ENCODE data around the gene CYB561. TPM values are rescaled to one million over a fixed set of nuclear protein-coding genes. Genes with fewer than 3 reads are reported as not detected.

CYB561 gene
- total and polyA plus RNA-seq, 2 experiments from 2014 or later, result 13.7 to 30.9 TPM

- H3K27me3 ChIP-seq (ENCODE audit: insufficient read depth), result no peaks in the 10 kb centered on the region
- no peaks in the 10 kb centered on the region; the same call in 1 of the 2 replicates for H4K20me1 ChIP-seq (replicated peaks; ENCODE audit: insufficient read depth)
- Mint-ChIP-seq H3K9me3 (no peaks in the 10 kb centered on the region), H3K27me3 (ENCODE audit: insufficient read depth, low read depth, poor library complexity) (peaks cover 7% of the 10 kb centered on the region), H3K27ac (no peak overlapping the region; the same call in 1 of the 2 replicates), H3K4me3 (no peak overlapping the region), H3K4me1 (peaks cover 36% of the 10 kb centered on the region), H3K36me3 (ENCODE audit: low read depth) (peaks cover 3% of the 10 kb centered on the region; the same call in 1 of the 3 replicates)
- H3K4me1 ChIP-seq (ENCODE audit: insufficient read depth), result peaks cover 6% of the 10 kb centered on the region; the same call in 1 of the 2 replicates
- H3K36me3 ChIP-seq (ENCODE audit: insufficient read depth), result no peaks in the 10 kb centered on the region
- H3K4me3 ChIP-seq, result no peak overlapping the region
- DNase-seq (ENCODE audit: low spot score) (peak; percentile 63), ATAC-seq (peak; percentile 28)
- no peak overlapping the region for H2AFZ ChIP-seq
- H3K27ac ChIP-seq (ENCODE audit: low read depth), result no peak overlapping the region
- H3K9me2 ChIP-seq (ENCODE audit: insufficient read depth), result no peaks in the 10 kb centered on the region
- H3F3A ChIP-seq (replicated peaks; ENCODE audit: low read depth), result no peaks in the 10 kb centered on the region
- H3K4me2 ChIP-seq, result peak overlapping the region; percentile 48; the same call in 1 of the 2 replicates
- TF ChIP-seq JUNB (IDR thresholded peaks at IDR 0.05; ENCODE audit: unreplicated experiment), result no peak
- peak; percentile 61 to 77 for TF ChIP-seq CTCF (conservative IDR thresholded peaks at IDR 0.05; ENCODE audit: low read depth in 2 of 2)
- no peaks in the 10 kb centered on the region for H3K79me2 ChIP-seq (replicated peaks; ENCODE audit: insufficient read depth)
Observed at GRCh38 chr17:63436523-63437110, 9.5 kb downstream of the CYB561 start.

- 0 out of 2 replicates have a peak overlapping the region, but pooled peaks have one; percentile 26 for H3K27ac ChIP-seq (ENCODE audit: low read depth)
- no peak overlapping the region for H2AFZ ChIP-seq
- H3K4me1 Mint-ChIP-seq, result peaks cover 33% of the 10 kb centered on the region
- no peak overlapping the region for H3K4me3 Mint-ChIP-seq
- no peaks in the 10 kb centered on the region for H3K9me3 Mint-ChIP-seq
- no peaks in the 10 kb centered on the region for H3K27me3 ChIP-seq (ENCODE audit: insufficient read depth)
- no peak overlapping the region; the same call in 1 of the 2 replicates for H3K27ac Mint-ChIP-seq
- no peaks in the 10 kb centered on the region for H3K36me3 ChIP-seq (ENCODE audit: insufficient read depth)
- peaks cover 3% of the 10 kb centered on the region; the same call in 1 of the 3 replicates for H3K36me3 Mint-ChIP-seq (ENCODE audit: low read depth)
- no peaks in the 10 kb centered on the region for H3F3A ChIP-seq (replicated peaks; ENCODE audit: low read depth)
- H3K79me2 ChIP-seq (replicated peaks; ENCODE audit: insufficient read depth), result no peaks in the 10 kb centered on the region
- H3K27me3 Mint-ChIP-seq (ENCODE audit: insufficient read depth, low read depth, poor library complexity), result peaks cover 7% of the 10 kb centered on the region
- H3K4me2 ChIP-seq, result peak overlapping the region; percentile 48; the same call in 1 of the 2 replicates
- DNase-seq (ENCODE audit: low spot score) (peak; percentile 84), ATAC-seq (peak; percentile 72)
- peaks cover 6% of the 10 kb centered on the region; the same call in 1 of the 2 replicates for H3K4me1 ChIP-seq (ENCODE audit: insufficient read depth)
- no peak overlapping the region for H3K4me3 ChIP-seq
- no peaks in the 10 kb centered on the region for H3K9me2 ChIP-seq (ENCODE audit: insufficient read depth)
- no peaks in the 10 kb centered on the region; the same call in 1 of the 2 replicates for H4K20me1 ChIP-seq (replicated peaks; ENCODE audit: insufficient read depth)
- peak; percentile 47 to 70 for TF ChIP-seq CTCF (conservative IDR thresholded peaks at IDR 0.05; ENCODE audit: low read depth in 2 of 2)
- TF ChIP-seq EZH2phosphoT487 (IDR thresholded peaks at IDR 0.05; ENCODE audit: unreplicated experiment), result no peak
Observed at GRCh38 chr17:63435681-63436522, 10.2 kb downstream of the CYB561 start.

All from GM23338 (cell line).